HEK293T (cell line): ENCODE data around the gene ITPK1.
A peak's percentile ranks its signal among the peaks of the same experiment; 100 is the strongest.

Experiments
- CTCF ChIA-PET: fragments of 350-600 bp; formaldehyde crosslinking; extraction: SDS; loops from one replicate; lab custom pipeline; 2021; ENCODE audit warnings: antibody characterized with exemption, inconsistent platforms; lab: Yijun Ruan, JAX
- POLR2A ChIA-PET: fragments of 350-600 bp; formaldehyde crosslinking; extraction: SDS; loops from one replicate; lab custom pipeline; 2020; ENCODE audit warnings: antibody characterized with exemption, inconsistent platforms; lab: Yijun Ruan, JAX
- DNase-seq: peaks from one replicate; pipeline ENCODE4 v3.0.0; 2012; ENCODE audit warnings: mixed read lengths; ENCODE audit errors: extremely low spot score
- ARNT ChIP-seq: fragments of 450-650 bp; IDR thresholded peaks from 2 replicates; pipeline ENCODE4 v1.6.1; 2017; ENCODE audit warnings: mild to moderate bottlenecking
- BHLHE40 ChIP-seq: fragments of 450-650 bp; IDR thresholded peaks from 2 replicates; pipeline ENCODE4 v1.6.1; 2016; ENCODE audit warnings: mild to moderate bottlenecking, moderate library complexity, borderline replicate concordance
- CTBP1 ChIP-seq: fragments of 450-650 bp; IDR thresholded peaks from 2 replicates; pipeline ENCODE4 v1.6.1; 2016; ENCODE audit warnings: borderline replicate concordance
- ELF4 ChIP-seq: fragments of 450-650 bp; IDR thresholded peaks from 2 replicates; pipeline ENCODE4 v1.6.1; 2017; ENCODE audit warnings: antibody characterized with exemption
- FOXA1 ChIP-seq: fragments of 450-650 bp; IDR thresholded peaks from 2 replicates; pipeline ENCODE4 v1.6.1; 2016; ENCODE audit warnings: mild to moderate bottlenecking
- FOXK2 ChIP-seq: fragments of 450-650 bp; IDR thresholded peaks from 2 replicates; pipeline ENCODE4 v1.6.1; 2016; ENCODE audit warnings: mild to moderate bottlenecking
- FOXM1 ChIP-seq: fragments of 450-650 bp; IDR thresholded peaks from 2 replicates; pipeline ENCODE4 v1.6.1; 2017; ENCODE audit warnings: mild to moderate bottlenecking, borderline replicate concordance
- HDGF ChIP-seq: fragments of 450-650 bp; IDR thresholded peaks from 2 replicates; pipeline ENCODE4 v1.6.1; 2017; ENCODE audit warnings: antibody characterized with exemption, borderline replicate concordance
- L3MBTL2 ChIP-seq: fragments of 450-650 bp; conservative IDR thresholded peaks from 2 replicates; pipeline ENCODE4 v1.6.1; 2016; ENCODE audit warnings: mild to moderate bottlenecking
- LEF1 ChIP-seq: fragments of 450-650 bp; IDR thresholded peaks from 2 replicates; pipeline ENCODE4 v1.6.1; 2017; ENCODE audit warnings: mild to moderate bottlenecking, borderline replicate concordance
- NFRKB ChIP-seq: fragments of 450-650 bp; IDR thresholded peaks from 2 replicates; pipeline ENCODE4 v1.6.1; 2016; ENCODE audit warnings: mild to moderate bottlenecking, moderate library complexity
- SP1 ChIP-seq: fragments of 450-650 bp; IDR thresholded peaks from 2 replicates; pipeline ENCODE4 v1.6.1; 2017
- SUZ12 ChIP-seq: fragments of 450-650 bp; IDR thresholded peaks from 2 replicates; pipeline ENCODE4 v1.6.1; 2016; ENCODE audit warnings: mild to moderate bottlenecking
- TARDBP ChIP-seq: fragments of 450-650 bp; IDR thresholded peaks from 2 replicates; pipeline ENCODE4 v1.6.1; 2016
- ZNF384 ChIP-seq: fragments of 450-650 bp; IDR thresholded peaks from 2 replicates; pipeline ENCODE4 v1.6.1; 2016
- TF ChIP-seq, protein P1 (sequence below): fragments of 450-650 bp; IDR thresholded peaks from 2 replicates; pipeline ENCODE4 v1.6.1; 2016

ITPK1 gene

DNA sequence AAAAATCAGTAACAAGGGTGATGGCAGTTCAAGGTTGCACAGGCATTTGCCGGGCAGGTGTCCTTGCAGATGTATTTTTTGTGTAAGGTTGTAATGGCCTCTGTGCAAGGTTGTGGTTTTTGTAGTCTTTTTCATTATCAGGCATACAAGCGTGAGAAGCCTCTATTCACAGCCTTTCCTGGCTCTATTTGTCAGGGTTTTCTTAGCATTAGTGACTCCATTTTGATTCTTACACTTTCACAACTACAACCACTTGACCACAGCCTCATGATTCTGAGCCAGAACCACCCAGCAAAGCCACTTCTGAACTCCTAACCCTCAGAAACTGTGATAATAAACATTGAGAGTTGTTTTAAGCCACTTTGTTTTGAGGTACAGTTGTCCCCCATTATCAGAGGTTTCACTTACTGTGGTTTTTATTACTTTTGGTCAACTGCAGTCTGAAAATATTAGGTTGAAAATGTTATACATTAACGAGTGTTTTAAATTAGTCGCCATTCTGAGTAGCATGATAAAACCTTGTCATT, 220.3 kb downstream of the ITPK1 start:
- no peak for DNase-seq
- TF ChIP-seq, protein P1, sequence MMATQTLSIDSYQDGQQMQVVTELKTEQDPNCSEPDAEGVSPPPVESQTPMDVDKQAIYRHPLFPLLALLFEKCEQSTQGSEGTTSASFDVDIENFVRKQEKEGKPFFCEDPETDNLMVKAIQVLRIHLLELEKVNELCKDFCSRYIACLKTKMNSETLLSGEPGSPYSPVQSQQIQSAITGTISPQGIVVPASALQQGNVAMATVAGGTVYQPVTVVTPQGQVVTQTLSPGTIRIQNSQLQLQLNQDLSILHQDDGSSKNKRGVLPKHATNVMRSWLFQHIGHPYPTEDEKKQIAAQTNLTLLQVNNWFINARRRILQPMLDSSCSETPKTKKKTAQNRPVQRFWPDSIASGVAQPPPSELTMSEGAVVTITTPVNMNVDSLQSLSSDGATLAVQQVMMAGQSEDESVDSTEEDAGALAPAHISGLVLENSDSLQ = no peak
- TF ChIP-seq FOXA1 (no peak), NFRKB (no peak), ARNT (no peak), SP1 (no peak), LEF1 (no peak), SUZ12 (no peak), TARDBP (no peak), FOXK2 (no peak), FOXM1 (no peak), BHLHE40 (no peak), CTBP1 (no peak), HDGF (no peak), ZNF384 (no peak), L3MBTL2 (no peak)
- POLR2A ChIA-PET = no interaction called here
- CTCF ChIA-PET = no interaction called here

DNA sequence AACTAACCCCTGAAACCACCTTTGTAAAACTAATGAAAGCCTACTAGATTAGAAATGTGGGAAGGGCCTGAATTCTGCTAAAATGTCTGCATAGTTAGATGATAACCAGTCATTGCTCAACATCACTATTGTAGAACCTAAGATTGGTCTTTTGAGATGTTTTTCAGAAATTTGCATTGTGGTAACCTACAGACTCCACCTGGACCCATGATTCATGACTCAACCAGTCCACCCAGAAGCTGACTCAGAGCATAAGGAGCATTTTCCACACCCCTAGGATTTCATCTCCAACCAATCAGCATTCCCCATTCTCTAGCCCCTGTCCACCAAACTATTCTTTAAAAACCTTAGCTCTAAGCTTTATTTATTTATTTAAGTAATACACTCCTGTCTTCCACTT, 223.1 kb downstream of the ITPK1 start:
- POLR2A ChIA-PET = no interaction called here
- no peak for DNase-seq
- no peak for TF ChIP-seq SP1
- TF ChIP-seq ZNF384 = no peak
- TF ChIP-seq FOXM1 = no peak
- TF ChIP-seq, protein P1 = no peak
- no peak for TF ChIP-seq TARDBP
- TF ChIP-seq SUZ12 = no peak
- TF ChIP-seq L3MBTL2 = no peak
- no peak for TF ChIP-seq NFRKB
- TF ChIP-seq BHLHE40 = no peak
- TF ChIP-seq LEF1 = no peak
- CTCF ChIA-PET = no interaction called here

DNA sequence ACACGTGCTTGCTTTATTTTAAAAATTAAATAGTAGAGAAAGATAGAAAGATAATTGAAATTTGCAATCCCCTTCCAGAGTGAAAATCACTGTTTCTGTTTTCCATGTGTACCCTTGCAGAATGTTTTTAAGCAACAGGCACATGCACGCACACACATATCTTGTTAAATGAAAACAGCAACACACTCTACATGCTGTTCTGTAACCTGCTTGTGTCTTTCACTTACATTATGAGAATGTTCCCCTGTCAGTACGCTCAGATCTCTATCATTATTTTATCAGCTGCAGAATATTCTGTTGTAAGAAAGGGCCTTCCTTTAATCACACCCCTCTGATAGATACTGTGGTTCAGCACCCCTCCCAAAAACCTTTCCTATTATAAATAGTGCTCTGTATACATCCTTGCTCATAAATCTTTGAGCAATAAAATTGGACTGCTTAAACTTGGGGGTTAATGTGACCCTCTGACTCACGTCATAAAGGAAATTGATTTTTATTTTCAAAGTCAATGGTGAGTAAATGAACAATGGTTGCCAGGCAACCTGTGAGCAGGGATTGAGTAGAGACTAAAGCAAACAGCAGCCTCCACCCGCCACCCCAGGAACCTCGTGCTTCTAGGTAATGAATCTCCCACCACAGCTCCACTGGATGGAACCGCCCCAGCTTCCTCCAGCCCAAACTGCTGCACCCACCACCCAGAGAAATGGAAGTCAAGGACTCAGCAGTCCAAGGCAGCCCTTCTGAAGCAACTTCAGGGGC, 224.7 kb downstream of the ITPK1 start:
- no peak for TF ChIP-seq ELF4
- TF ChIP-seq, protein P1 = 0 out of 2 replicates have a peak, but pooled peaks have one; percentile 16
- DNase-seq = no peak
- ChIA-PET CTCF (interaction anchor here (0.5 kb wide), 1 partner anchor 721 kb away, joined by 7 read pairs; no protein-coding TSS in a partner anchor), POLR2A (no interaction called here)

DNA sequence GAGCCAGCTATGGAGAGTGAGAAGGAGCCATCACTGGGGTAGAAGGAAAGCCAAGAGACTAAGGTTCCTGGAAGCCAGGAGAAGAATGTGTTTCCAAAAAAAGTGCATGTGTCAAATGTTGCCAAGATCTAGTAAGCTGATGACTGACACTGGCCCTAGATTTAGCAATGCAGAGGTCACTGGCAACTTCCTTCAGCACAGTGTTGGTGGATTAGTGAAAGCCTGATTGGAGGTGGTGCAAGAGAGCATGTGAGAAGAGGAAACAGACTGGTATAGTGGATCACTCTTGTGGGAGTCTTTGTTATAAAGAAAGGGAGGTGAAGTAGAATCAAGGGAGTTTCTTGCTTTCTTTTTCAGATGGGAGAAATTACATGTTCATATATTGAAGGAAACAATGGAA, 226.8 kb downstream of the ITPK1 start:
- no peak for DNase-seq
- TF ChIP-seq L3MBTL2 (no peak), ZNF384 (no peak), TARDBP (no peak), FOXK2 (no peak), LEF1 (no peak), SUZ12 (no peak), ELF4 (no peak), CTBP1 (no peak)
- CTCF ChIA-PET = no interaction called here
- POLR2A ChIA-PET = no interaction called here

DNA sequence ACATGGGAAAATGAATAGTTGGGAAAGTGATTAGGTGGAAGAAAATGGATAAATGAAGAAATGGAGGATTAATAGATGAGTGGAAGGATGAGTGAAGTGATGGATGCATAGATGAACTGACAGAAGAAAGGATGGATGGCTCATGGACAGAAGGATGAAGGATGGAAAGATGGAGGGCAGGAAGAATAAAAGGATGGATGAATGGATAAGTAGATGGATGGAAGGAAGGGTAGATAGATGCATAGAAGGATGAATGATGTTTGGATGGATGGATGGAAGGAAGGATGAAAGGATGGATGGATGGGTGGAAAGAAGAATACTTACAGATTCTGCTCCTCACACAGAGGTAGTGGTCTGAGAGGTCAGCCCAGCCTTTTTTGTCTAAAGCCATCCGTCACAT, 228.6 kb downstream of the ITPK1 start:
- TF ChIP-seq TARDBP (no peak), SP1 (no peak), ELF4 (no peak), CTBP1 (no peak), BHLHE40 (no peak)
- DNase-seq = no peak
- ChIA-PET POLR2A (no interaction called here), CTCF (interaction anchor here (0.6 kb wide), 1 partner anchor 226 kb away, joined by 3 read pairs; no protein-coding TSS in a partner anchor)
